OCI-LY3 (cell line): ENCODE measurements around the gene ADGRG2.

Experiments
- H2AFZ ChIP-seq: fragments of 200-600, 300-600 bp; shearing (Covaris generic); 2 replicates; pipeline ENCODE4 v1.6.0; 2014; ENCODE audit warnings: antibody characterized with exemption, low read depth, low read length
- H3K27ac ChIP-seq: fragments of 200-600, 300-600 bp; sonication (generic); 2 replicates; pipeline ENCODE4 v1.5.1; 2014; ENCODE audit warnings: mild to moderate bottlenecking, low read length, moderate library complexity, mixed read lengths
- H3K27me3 ChIP-seq: fragments of 200-600, 300-600 bp; sonication (generic); 2 replicates; pipeline ENCODE4 v1.6.1; 2014; ENCODE audit warnings: low read depth, low read length, mixed read lengths
- H3K36me3 ChIP-seq: fragments of 200-600, 300-600 bp; sonication (generic); replicated peaks from 2 replicates; pipeline ENCODE3; 2014; ENCODE audit warnings: low read depth, low read length, mixed read lengths
- H3K4me1 ChIP-seq: fragments of 300-600, 200-600 bp; sonication (generic); 2 replicates; pipeline ENCODE4 v1.6.1; 2014; ENCODE audit warnings: low read length, mixed read lengths
- H3K4me2 ChIP-seq: fragments of 200-600, 300-600 bp; sonication (generic); 2 replicates; pipeline ENCODE4 v1.6.1; 2014; ENCODE audit warnings: low read length, mixed read lengths
- H3K4me3 ChIP-seq: fragments of 300-600, 200-600 bp; sonication (generic); 2 replicates; pipeline ENCODE4 v1.5.1; 2014; ENCODE audit warnings: antibody characterized with exemption, mild to moderate bottlenecking, low read length, moderate library complexity
- H3K79me2 ChIP-seq: fragments of 300-600, 200-600 bp; shearing (Covaris generic); 2 replicates; pipeline ENCODE4 v1.6.1; 2014; ENCODE audit warnings: mild to moderate bottlenecking, low read length, mixed read lengths
- H3K9ac ChIP-seq: fragments of 300-600, 200-600 bp; shearing (Covaris generic); 2 replicates; pipeline ENCODE4 v1.6.0; 2014; ENCODE audit warnings: mild to moderate bottlenecking, low read length, moderate library complexity
- H3K9me3 ChIP-seq: fragments of 200-600, 300-600 bp; shearing (Covaris generic); 2 replicates; pipeline ENCODE4 v1.6.1; 2014; ENCODE audit warnings: low read length, mixed read lengths; ENCODE audit not compliant: insufficient read depth
- H4K20me1 ChIP-seq: fragments of 200-600, 300-600 bp; sonication (generic); 2 replicates; pipeline ENCODE4 v1.6.1; 2016; ENCODE audit warnings: low read length, mixed read lengths; ENCODE audit not compliant: insufficient read depth
- CTCF ChIP-seq: fragments of 200-600, 300-600 bp; sonication (generic); IDR thresholded peaks from 2 replicates; pipeline ENCODE4 v1.5.1; 2014; ENCODE audit warnings: antibody characterized with exemption, low read length, low read depth
- EZH2phosphoT487 ChIP-seq: fragments of 200-600 bp; shearing (Covaris generic); IDR thresholded peaks from 2 replicates; pipeline ENCODE4 v1.6.1; 2018; ENCODE audit warnings: antibody characterized with exemption, mixed run types, low read depth

ADGRG2 gene

GRCh38 chrX:18946157-18946556 is 176.1 kb downstream of the ADGRG2 start:
- Histone ChIP-seq H3K9ac (no peak overlapping the region), H3K4me1 (no peaks in the 10 kb centered on the region), H2AFZ (no peak overlapping the region), H4K20me1 (no peaks in the 10 kb centered on the region), H3K27me3 (no peaks in the 10 kb centered on the region), H3K36me3 (no peaks in the 10 kb centered on the region), H3K4me2 (no peak overlapping the region), H3K9me3 (no peaks in the 10 kb centered on the region), H3K4me3 (no peak overlapping the region), H3K79me2 (no peaks in the 10 kb centered on the region), H3K27ac (no peak overlapping the region)
- TF ChIP-seq EZH2phosphoT487 (no peak), CTCF (no peak)

- TF ChIP-seq CTCF (no peak), EZH2phosphoT487 (no peak)
These were observed 176.8 kb downstream of the ADGRG2 start for GRCh38 chrX:18945483-18945882.

GRCh38 chrX:18944482-18944881 is 177.8 kb downstream of the ADGRG2 start:
- no peaks in the 10 kb centered on the region for H3K9me3 ChIP-seq
- no peaks in the 10 kb centered on the region for H3K79me2 ChIP-seq
- H3K27ac ChIP-seq = no peak overlapping the region
- no peak for TF ChIP-seq EZH2phosphoT487
- TF ChIP-seq CTCF = no peak
- H4K20me1 ChIP-seq = no peaks in the 10 kb centered on the region
- no peak overlapping the region for H3K4me3 ChIP-seq
- H2AFZ ChIP-seq = no peak overlapping the region
- H3K4me2 ChIP-seq = no peak overlapping the region
- H3K4me1 ChIP-seq = no peaks in the 10 kb centered on the region
- H3K36me3 ChIP-seq = no peaks in the 10 kb centered on the region
- no peak overlapping the region for H3K9ac ChIP-seq
- no peaks in the 10 kb centered on the region for H3K27me3 ChIP-seq

More at GRCh38 chrX:18945483-18945882, 176.8 kb downstream of the ADGRG2 start:
- no peaks in the 10 kb centered on the region for H3K79me2 ChIP-seq
- no peaks in the 10 kb centered on the region for H3K27me3 ChIP-seq
- H3K36me3 ChIP-seq = no peaks in the 10 kb centered on the region
- H2AFZ ChIP-seq = no peak overlapping the region
- H4K20me1 ChIP-seq = no peaks in the 10 kb centered on the region
- H3K4me1 ChIP-seq = no peaks in the 10 kb centered on the region
- H3K4me3 ChIP-seq = no peak overlapping the region
- no peak overlapping the region for H3K9ac ChIP-seq
- H3K9me3 ChIP-seq = no peaks in the 10 kb centered on the region
- no peak overlapping the region for H3K27ac ChIP-seq
- no peak overlapping the region for H3K4me2 ChIP-seq

GRCh38 chrX:18941896-18942295 is 180.4 kb downstream of the ADGRG2 start:
- no peak for TF ChIP-seq CTCF
- no peak for TF ChIP-seq EZH2phosphoT487
- Histone ChIP-seq H3K4me2 (no peak overlapping the region), H3K36me3 (no peaks in the 10 kb centered on the region), H3K4me3 (no peak overlapping the region), H3K27me3 (no peaks in the 10 kb centered on the region), H3K27ac (no peak overlapping the region), H3K4me1 (no peaks in the 10 kb centered on the region), H4K20me1 (no peaks in the 10 kb centered on the region), H3K79me2 (no peaks in the 10 kb centered on the region), H3K9me3 (no peaks in the 10 kb centered on the region), H3K9ac (no peak overlapping the region), H2AFZ (no peak overlapping the region)
